Liver (tissue), 9 donors: ENCODE results near the gene CFAP57. TPM values are rescaled to one million over a fixed set of nuclear protein-coding genes. Genes with fewer than 3 reads are reported as not detected.
A peak's percentile ranks its signal among the peaks of the same experiment; 100 is the strongest.

ENCODE experiments used
- DNase-seq: peaks from one replicate; pipeline ENCODE4 v3.0.0-alpha.2; 2017; ENCODE audit warnings: low spot score
- H3K27ac ChIP-seq, 2 donors: one replicate each; pipeline ENCODE4 v1.7.0; 2013; ENCODE audit warnings: inconsistent platforms in 2 of 2, low read length in 2 of 2, control low read depth in 1 of 2, low read depth in 1 of 2, mild to moderate bottlenecking in 1 of 2
- H3K27me3 ChIP-seq, 4 donors: one replicate each; pipeline versions ENCODE4 v1.6.1 to v1.7.0; 2013; ENCODE audit warnings: low read length in 3 of 4, inconsistent platforms in 1 of 4, mild to moderate bottlenecking in 1 of 4, moderate library complexity in 1 of 4; ENCODE audit not compliant: control insufficient read depth in 4 of 4, insufficient read depth in 4 of 4
- H3K36me3 ChIP-seq, 4 donors: one replicate each; pipeline versions ENCODE4 v1.6.1 to v1.7.0; 2013; ENCODE audit warnings: low read length in 3 of 4, mild to moderate bottlenecking in 3 of 4, low read depth in 1 of 4, moderate library complexity in 1 of 4; ENCODE audit not compliant: control insufficient read depth in 4 of 4, insufficient read depth in 3 of 4
- H3K4me1 ChIP-seq, 4 donors: one replicate each; pipeline versions ENCODE4 v1.6.1 to v1.7.0; 2013; ENCODE audit warnings: low read length in 3 of 4, mild to moderate bottlenecking in 3 of 4, moderate library complexity in 1 of 4; ENCODE audit not compliant: control insufficient read depth in 4 of 4, insufficient read depth in 4 of 4
- H3K4me3 ChIP-seq, 3 donors: one replicate each; pipeline versions ENCODE4 v1.6.1 to v1.7.0; 2013; ENCODE audit warnings: low read length in 3 of 3, control low read depth in 1 of 3, low read depth in 1 of 3, mild to moderate bottlenecking in 1 of 3
- H3K9ac ChIP-seq, 2 donors: one replicate each; pipeline ENCODE4 v1.7.0; 2013; ENCODE audit warnings: low read length in 2 of 2, mild to moderate bottlenecking in 2 of 2, moderate library complexity in 2 of 2, control low read depth in 1 of 2, low read depth in 1 of 2
- H3K9me3 ChIP-seq, 4 donors: one replicate each; pipeline versions ENCODE4 v1.6.1 to v1.7.0; 2013; ENCODE audit warnings: low read length in 3 of 4; ENCODE audit not compliant: control insufficient read depth in 4 of 4
- ATF3 ChIP-seq: IDR thresholded peaks from 2 replicates; pipeline ENCODE4 v1.6.1; 2016; ENCODE audit warnings: antibody characterized with exemption
- CTCF ChIP-seq: fragments of 150-350 bp; IDR thresholded peaks from 2 replicates; pipeline ENCODE4 v1.5.1; 2017; ENCODE audit warnings: improper control_type of control experiment, low read depth, low read length; ENCODE audit not compliant: missing input control
- EGR1 ChIP-seq, 2 donors: IDR thresholded peaks; 2 replicates each; pipeline ENCODE4 v1.6.1; 2016 to 2018; ENCODE audit warnings: antibody characterized with exemption in 2 of 2, low read depth in 2 of 2
- FOXA1 ChIP-seq: IDR thresholded peaks from 2 replicates; pipeline ENCODE4 v1.6.1; 2016; ENCODE audit warnings: antibody characterized with exemption
- FOXA2 ChIP-seq: IDR thresholded peaks from 2 replicates; pipeline ENCODE4 v1.6.1; 2016; ENCODE audit warnings: antibody characterized with exemption
- GABPA ChIP-seq, 2 donors: IDR thresholded peaks in 1 of 2; conservative IDR thresholded peaks in 1 of 2; 2 replicates each; pipeline ENCODE4 v1.6.1; 2016; ENCODE audit warnings: antibody characterized with exemption in 2 of 2, mild to moderate bottlenecking in 1 of 2, moderate library complexity in 1 of 2
- HNF4A ChIP-seq, 2 donors: conservative IDR thresholded peaks; 2 replicates each; pipeline ENCODE4 v1.6.1; 2016; ENCODE audit warnings: antibody characterized with exemption in 2 of 2, mild to moderate bottlenecking in 2 of 2
- HNF4G ChIP-seq: IDR thresholded peaks from 2 replicates; pipeline ENCODE4 v1.6.1; 2016; ENCODE audit warnings: antibody characterized with exemption
- JUND ChIP-seq, 2 donors: IDR thresholded peaks; 2 replicates each; pipeline ENCODE4 v1.6.1; 2016; ENCODE audit warnings: antibody characterized with exemption in 2 of 2
- MAX ChIP-seq: IDR thresholded peaks from 2 replicates; pipeline ENCODE4 v1.6.1; 2016; ENCODE audit warnings: antibody characterized with exemption
- NR2F2 ChIP-seq: IDR thresholded peaks from 2 replicates; pipeline ENCODE4 v1.6.1; 2016; ENCODE audit warnings: antibody characterized with exemption
- RAD21 ChIP-seq, 2 donors: IDR thresholded peaks; 2 replicates each; pipeline ENCODE4 v1.6.1; 2016; ENCODE audit warnings: antibody characterized with exemption in 2 of 2, mild to moderate bottlenecking in 2 of 2
- REST ChIP-seq: IDR thresholded peaks from 2 replicates; pipeline ENCODE4 v1.6.1; 2016; ENCODE audit warnings: antibody characterized with exemption, mild to moderate bottlenecking
- RXRA ChIP-seq, 2 donors: IDR thresholded peaks; 2 replicates each; pipeline ENCODE4 v1.6.1; 2017 to 2018; ENCODE audit warnings: antibody characterized with exemption in 2 of 2, mild to moderate bottlenecking in 1 of 2
- SP1 ChIP-seq: IDR thresholded peaks from 2 replicates; pipeline ENCODE4 v1.6.1; 2018; ENCODE audit warnings: antibody characterized with exemption, mild to moderate bottlenecking
- TAF1 ChIP-seq: conservative IDR thresholded peaks from 2 replicates; pipeline ENCODE4 v1.6.1; 2016; ENCODE audit warnings: antibody characterized with exemption, mild to moderate bottlenecking
- YY1 ChIP-seq: IDR thresholded peaks from 2 replicates; pipeline ENCODE4 v1.6.1; 2016; ENCODE audit warnings: antibody characterized with exemption, mild to moderate bottlenecking
- ZBTB33 ChIP-seq: IDR thresholded peaks from 2 replicates; pipeline ENCODE4 v1.6.1; 2016; ENCODE audit warnings: antibody characterized with exemption
- WGBS: extraction: QIAGEN DNeasy Blood & Tissue Kit; methylation state at CpG from one replicate; pipeline ENCODE4 v1.1.7; 2013; 5-methylcytosine and 5-hydroxymethylcytosine counted together
- polyA plus RNA-seq, 2 donors: library from polyadenylated mRNA; stranded (reverse) in 1 of 2; unstranded in 1 of 2; fragments of 200-250 nt in 1 of 2; fragments of >200 nt in 1 of 2; fragmentation: Nextera tagmentation in 1 of 2; extraction: Ambion mirVana in 1 of 2; gene quantifications; one replicate each; pipeline versions ENCODE4 v1.2.1 to v1.2.3, GENCODE V29; 2013 to 2015
- total RNA-seq, 2 donors: library from RNA; depleted of rRNA; stranded (reverse); fragments of >200 nt; gene quantifications; one replicate each; pipeline ENCODE4 v1.2.3, GENCODE V29; 2014
- donor health status: healthy.
- donor health status: healthy.
- donor health status: healthy.
- donor health status: healthy.
- donor health status: healthy.

Gene CFAP57
- total and polyA plus RNA-seq, 4 donors: under 0.01 to 14.5 (median 0.10) TPM

- Histone ChIP-seq H3K4me1 (peaks cover 3 to 7% (median 6%) of the 10 kb centered on the region in 4 donors), H3K9me3 (no peaks in the 10 kb centered on the region), H3K4me3 (peak overlapping the region in 2 of 3 donors; percentile 12 to 25), H3K9ac (no peak overlapping the region), H3K36me3 (no peaks in the 10 kb centered on the region), H3K27ac (no peak overlapping the region), H3K27me3 (peaks cover 0 to 5% (median 0%) of the 10 kb centered on the region in 4 donors)
- DNase-seq: peak; percentile 71
- 9% methylated on average over 47 of the region's 47 CpGs for WGBS
- TF ChIP-seq ZBTB33 (no peak), JUND (IDR thresholded peaks at IDR 0.05) (no peak), REST (no peak), FOXA2 (no peak), GABPA (IDR thresholded peaks at IDR 0.05 in 1 of 2, conservative IDR thresholded peaks at IDR 0.05 in 1 of 2) (no peak), FOXA1 (no peak), TAF1 (no peak), HNF4A (conservative IDR thresholded peaks at IDR 0.05) (no peak), HNF4G (no peak), MAX (no peak), RXRA (IDR thresholded peaks at IDR 0.05) (no peak), NR2F2 (no peak), YY1 (no peak), ATF3 (no peak), EGR1 (IDR thresholded peaks at IDR 0.05; ENCODE audit: low read depth in 2 of 2) (no peak), SP1 (no peak), RAD21 (IDR thresholded peaks at IDR 0.05) (no peak), CTCF (no peak)
Measured at GRCh38 chr1:43147625-43148327, 24.4 kb upstream of the CFAP57 start.
